Iris pigment epithelial cell (primary cell): ENCODE measurements around the gene SIPA1L3.
A peak's percentile ranks its signal among the peaks of the same experiment; 100 is the strongest.

Source experiments
- DNase-seq: peaks from one replicate; pipeline ENCODE4 v3.0.0-alpha.2; 2011; ENCODE audit warnings: low read depth

SIPA1L3 gene

DNA sequence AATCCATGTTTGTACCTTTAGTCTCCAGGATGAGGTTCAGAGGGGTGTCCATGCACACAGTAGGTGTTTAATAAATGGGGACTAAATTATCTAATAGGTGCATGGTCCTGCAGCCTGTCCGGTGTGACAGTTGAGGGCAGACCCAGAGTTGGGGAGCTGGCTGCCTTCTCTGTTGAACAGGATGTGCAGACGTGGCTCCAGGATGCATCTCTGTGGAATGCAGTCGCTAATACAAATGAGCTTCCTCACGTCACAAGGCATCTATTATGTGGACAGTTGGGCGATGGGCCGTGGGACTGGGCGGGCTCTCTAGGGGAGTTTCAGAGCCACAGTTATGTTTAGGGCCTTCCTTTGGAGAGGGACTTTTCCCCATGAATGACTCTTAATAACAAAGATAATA, 71.0 kb downstream of the SIPA1L3 start:
- peak; percentile 93 for DNase-seq

DNA sequence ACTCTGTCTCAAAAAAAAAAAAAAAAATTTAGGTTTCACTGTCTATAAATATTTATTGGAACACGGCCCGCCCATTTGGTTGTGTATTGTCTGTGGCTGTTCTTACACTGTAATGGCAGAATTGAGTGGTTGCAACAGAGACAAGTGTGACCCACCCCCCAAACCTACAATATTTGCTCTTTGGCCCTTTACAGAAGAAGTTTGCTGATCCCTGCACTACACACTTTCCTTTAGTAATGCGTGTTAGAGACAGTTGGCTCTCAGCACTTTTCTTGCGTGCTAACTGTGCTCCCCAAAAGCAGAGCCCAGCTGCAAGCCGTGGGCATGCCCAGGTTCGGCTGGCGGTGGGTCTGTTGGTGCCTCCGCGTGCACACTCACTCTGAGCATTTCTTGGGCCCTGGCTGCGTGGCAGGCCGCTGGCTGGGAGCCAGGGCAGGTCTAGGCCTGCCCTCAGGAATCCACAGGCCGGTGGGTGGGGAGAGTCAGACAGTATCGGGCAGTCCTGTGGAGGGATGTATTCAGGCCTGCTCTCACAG, 72.6 kb downstream of the SIPA1L3 start:
- no peak for DNase-seq

DNA sequence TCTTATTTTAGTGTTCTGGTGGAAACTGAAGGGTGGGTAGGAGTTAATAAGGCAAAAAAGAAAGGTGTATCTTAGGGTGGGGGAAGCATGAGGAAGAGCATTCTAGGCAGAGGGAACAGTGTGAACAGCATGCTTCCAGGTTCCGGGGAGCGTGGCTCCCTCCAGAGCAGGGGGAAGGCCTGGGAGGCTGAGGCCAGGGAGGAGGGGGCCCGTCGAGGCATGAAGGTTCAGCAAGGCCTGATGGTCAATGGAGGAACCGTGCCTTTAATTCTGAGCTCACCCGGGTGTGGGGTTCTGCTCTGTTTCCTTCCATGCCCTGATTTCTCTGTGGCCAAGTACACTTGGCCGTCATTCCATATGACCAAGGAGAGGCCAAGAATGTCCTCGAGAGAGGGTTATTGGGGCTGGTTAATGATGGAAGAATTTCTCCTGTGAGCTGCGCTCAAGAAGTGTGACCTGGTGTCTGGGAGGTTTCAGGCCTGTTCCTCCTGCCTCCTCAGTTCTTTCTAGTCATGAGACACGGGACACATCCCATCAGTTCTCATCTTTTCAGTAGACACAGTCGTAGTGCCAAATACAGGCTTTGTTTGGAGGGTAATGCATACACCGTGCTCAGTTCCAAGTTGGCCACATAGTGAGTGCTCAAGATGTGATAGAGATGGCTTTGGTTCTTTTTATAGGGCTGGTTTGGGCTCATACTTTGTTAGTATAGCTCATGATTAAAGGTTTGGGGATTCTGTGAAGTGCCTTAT, 73.6 kb downstream of the SIPA1L3 start:
- no peak for DNase-seq

DNA sequence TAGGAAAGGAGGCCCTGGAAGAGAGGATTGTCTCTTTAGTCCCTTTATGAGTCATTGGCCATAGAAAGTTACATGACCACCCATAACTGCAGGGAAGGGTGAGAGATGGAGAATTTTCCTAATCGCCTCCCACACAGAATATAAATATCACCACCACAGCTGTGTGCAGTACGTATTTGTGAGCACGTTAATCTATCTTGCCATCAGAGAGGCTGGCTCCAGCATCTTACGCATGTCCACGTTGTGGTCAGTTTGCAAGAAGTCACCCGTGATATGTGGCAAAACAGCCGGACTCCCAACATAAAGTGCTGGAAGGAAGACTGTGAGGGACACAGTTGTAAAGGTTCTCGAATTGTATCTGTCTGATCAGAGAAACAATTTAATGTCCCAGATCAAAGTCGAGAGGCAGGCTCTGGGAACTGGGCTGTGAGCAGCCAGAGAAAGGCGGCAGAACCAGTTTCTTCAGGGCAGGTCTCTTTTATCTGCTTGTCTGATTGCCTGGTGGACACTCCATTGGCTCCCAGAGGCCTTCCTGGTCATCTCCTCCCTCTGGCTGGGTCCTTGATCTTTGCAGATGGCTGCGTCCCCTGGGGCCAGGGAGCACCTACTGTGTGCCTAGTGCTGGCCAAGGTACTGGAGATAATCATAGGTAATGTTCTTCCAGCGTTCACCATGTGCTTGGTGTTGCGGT, 74.9 kb downstream of the SIPA1L3 start:
- DNase-seq = no peak

DNA sequence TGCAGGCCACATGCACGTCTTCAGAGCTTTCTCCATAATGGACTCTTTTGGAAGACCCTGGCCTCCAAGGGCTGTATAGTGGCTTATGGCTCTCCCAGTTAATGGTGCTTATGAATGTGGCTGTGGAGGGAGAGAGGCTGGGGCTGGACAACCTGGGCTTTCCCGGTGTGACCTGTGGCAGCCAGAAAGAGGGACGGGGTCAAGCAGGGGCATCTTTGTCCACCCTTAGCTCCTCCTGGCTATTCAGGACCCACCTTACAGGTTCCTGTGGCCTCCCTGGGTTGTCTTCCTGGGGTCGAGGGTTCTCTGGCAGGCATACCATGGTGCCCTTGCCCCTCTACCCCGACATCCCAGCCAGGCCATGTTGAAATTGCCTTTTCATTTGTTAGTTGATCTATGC, 75.6 kb downstream of the SIPA1L3 start:
- DNase-seq = no peak

DNA sequence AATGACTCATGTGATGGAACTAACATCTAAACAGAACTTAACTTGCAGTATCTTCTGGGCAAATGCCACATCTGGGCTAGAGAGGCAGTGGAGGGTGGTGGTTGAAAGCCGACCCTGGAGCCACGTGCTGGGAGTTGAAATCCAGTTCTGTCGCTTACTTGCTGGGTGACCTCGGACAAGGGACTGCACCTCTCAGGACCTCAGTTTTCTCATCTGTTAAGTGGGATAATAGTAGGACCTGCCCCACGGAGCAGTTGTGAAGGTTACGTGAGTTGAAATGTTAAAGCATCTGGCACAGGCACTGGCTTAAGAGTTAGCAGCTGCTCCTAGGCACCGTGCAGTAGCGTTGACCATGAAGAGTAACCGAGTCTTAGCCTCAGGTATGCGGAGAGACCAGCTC, 76.1 kb downstream of the SIPA1L3 start:
- DNase-seq = no peak

DNA sequence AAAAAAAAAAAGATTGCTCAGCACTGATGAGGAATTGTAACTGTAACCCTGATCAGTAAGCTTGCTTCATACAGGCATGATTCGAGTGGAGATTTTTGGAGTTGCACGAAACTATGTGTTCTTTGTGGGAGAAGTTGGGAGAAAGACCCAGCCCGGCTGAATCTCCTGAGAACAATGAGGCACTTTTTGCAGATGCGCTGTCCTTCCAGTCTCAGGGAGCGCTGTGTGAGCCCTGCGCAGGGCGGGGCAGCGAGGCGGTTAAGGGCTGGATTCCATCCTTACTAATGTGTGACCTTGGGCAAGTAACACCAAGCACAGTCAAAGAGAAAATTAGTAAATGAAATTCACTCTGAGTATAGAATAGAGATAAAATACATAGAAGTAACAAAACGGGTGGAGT, 76.9 kb downstream of the SIPA1L3 start:
- DNase-seq = no peak

DNA sequence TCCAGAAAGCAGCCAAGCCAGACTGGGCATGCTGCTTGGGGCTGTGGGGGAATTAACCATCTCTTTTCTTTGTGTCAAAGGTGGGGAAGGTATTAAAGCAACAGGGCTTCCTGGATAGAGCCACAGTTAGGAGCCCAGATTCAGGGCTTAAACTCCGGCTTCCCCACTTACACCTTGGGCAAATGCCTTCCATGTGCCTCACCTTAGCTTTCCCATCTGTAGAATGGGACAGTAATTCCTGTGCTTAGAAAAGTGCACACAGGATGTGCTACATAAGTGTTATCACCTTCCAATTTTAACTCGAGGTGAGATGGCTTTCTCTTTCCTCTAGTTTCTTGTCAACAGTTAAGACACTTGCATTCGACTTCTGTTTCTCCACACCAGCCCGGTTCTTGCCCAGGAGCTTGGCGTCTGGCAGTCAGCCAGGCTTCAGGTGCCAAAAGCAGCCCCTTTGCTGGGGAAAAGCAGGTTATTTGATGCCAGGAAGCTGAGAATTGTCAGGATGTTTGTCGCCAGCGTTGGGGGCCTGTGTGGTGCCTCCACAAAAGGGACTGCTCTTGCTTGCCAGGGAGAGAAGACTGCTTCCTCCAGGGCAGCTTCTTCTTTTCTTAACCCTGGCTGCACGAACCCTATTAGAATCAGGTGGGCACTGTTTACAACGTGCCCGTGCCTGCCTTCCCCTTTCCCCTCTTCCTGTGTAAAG, 79.2 kb downstream of the SIPA1L3 start:
- no peak for DNase-seq

DNA sequence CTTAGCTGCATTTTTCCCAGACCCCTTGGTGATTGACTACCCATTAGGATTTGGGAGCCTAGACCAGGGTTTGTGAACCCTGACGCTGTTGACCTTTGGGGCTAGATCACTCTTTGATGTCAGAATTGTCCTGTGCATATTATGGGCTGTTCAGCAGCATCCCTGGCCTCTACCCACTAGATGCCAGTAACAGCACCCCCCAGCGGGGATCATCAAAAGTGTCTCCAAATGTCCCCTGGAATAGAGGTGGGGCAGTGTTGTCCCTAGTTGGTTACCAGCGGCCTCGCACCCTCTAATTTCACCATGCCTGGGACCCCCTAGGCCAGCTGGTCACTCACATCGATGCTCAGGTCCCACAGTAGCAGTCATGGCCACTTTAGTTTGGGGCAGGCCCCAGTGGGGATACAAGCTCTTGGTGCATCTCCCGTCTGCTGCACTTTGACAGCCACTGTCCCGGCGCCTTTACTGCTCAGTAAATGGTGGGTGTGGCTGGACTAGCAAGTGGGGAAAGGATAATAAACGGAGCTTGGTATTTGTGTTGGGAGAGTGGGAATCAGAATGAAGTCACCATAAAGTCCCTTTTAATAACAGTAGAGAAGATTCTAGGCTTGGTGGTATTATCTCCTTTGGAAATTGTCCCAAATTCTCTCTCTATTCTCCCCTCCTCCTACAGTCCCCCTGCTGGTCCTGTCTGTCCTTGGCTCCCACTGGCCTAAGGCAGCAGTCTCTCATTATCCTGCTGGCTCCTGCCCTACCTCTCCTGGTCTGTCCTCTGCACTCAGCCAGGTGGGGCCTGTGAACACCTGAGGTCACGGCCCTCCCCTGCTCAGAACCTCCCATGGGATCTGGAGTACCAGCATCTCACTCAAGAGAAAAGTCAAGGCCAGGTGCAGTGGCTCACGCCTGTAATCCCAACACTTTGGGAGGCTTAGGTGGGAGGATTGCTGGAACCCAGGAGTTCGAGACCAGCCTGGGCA, 80.6 kb downstream of the SIPA1L3 start:
- no peak for DNase-seq

DNA sequence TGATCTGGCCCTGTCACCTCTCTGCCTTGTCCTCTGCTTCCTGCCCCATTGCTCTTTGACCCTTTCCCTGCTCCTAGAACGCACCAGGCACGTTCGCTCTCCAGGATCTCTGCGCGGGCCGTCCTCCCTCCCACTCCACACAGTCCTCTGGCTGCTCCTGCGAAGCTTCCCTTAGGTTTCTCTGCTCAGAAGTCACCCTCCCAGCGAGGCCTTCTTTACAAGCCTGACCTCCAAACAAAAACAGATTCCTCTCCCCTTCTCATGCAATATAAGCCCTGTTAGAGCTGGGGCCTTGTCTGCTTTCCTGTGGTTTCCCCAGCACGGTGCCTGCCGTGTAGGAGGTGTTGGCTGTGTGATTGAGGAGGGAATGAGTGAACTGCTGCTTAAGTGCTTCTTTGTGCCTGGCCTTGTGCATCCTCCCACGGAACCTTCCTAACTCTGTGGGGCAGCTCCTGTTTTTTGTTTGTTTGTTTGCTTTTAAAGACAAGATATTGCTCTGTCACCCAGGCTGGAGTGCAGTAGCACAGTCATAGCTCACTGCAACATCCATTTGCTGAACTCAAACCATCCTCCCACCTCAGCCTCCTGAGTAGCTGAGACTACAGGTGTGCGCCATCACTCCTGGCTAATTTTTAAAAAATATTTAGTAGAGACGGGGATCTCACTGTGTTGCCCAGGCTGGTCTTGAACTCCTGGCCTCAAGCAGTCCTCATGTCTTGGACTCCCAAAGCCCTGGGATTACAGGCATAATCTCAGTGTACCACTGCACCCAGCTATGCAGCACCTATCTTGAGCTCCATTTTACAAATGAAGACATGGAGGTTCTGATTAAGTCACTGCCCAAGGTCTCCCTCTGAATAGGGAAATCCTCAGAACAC, 82.0 kb downstream of the SIPA1L3 start:
- DNase-seq = no peak

DNA sequence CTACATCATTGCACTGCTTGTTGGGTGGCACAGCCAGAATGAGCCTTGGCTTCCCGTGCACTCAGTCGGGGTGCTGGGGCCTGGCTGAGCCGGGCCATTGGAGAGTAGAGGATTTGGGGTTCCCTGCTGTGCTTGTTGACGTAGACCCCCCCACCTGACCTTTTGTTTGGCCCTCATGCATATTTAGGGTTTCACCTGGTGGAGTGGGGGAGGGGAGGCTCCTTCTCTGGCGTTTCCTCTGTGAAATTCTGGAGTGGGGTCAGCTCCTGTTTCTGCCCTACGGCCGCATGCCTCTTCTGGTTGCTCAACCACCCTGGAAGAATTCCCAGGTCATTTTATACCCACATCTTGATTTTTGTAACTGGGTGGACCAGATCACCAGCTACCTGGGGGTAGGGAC, 82.8 kb downstream of the SIPA1L3 start:
- DNase-seq = no peak

DNA sequence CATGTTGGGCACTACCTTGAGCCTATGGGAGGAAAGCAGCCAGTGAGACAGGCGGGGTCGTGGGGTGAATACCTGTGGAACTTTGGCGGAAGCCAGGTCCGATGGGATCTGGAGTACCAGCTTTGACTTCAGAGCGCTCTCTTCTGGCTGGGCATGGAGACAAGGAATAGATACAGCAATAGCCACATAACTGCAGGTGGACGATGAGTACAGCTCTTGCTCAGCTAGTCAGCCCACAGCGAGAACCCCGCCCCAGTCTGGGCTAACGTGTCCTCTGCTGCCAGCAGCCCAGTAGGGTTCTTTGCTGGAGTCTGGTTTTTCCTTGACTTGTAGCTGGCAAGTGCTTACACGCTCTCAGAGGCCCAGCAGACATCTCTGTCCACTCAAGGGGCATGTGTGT, 83.4 kb downstream of the SIPA1L3 start:
- no peak for DNase-seq

DNA sequence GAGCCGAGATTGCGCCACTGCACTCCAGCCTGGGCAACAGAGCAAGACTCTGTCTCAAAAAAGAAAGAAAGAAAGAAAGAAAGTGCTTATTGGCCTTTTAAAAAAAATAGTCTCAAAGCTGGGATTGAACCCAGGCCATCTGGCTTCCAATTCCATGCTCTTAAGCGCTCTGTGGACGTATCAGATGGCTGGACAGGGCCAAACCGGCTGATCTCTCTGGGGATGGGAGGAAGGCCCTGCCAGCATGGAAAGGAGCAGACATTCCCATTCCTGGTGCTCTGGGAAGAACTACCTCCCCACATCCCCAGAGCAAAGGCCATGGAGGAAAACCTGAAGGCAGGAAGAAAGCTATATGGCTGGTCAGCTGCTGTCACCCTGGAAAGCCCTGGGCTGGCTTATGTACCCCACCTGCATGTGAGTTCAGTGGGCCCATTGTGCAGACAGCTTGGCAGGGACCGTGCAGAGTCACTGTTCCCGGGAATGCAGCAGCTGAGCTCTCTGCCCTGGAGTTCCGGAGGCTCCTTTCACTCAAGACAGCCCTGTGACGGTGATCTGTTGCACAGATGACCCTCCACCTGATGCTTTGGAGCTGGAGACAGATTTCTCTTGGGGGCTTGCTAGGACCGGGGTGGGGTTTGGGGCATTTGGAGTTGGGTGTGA, 84.3 kb downstream of the SIPA1L3 start:
- DNase-seq = no peak

DNA sequence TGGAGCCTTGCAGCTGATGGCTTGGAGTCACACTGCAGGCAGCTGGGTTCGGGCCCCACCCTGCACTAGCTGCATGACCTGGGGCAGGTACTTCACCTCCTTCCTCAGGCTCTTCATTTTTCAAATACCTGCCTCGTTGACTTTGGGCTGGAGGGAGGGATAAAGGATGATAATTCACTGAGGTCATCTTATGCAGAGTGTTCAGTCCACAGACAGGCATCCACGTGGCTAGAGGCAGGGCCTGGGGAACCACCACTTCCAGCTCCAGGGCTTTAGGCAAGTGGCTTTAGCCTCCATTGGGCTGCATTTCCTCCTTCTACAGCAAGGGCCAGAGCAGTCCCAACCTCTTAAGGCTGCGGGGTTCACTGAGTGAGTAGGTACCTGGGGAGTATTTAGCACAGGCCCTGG, 84.8 kb downstream of the SIPA1L3 start:
- peak; percentile 35 for DNase-seq

DNA sequence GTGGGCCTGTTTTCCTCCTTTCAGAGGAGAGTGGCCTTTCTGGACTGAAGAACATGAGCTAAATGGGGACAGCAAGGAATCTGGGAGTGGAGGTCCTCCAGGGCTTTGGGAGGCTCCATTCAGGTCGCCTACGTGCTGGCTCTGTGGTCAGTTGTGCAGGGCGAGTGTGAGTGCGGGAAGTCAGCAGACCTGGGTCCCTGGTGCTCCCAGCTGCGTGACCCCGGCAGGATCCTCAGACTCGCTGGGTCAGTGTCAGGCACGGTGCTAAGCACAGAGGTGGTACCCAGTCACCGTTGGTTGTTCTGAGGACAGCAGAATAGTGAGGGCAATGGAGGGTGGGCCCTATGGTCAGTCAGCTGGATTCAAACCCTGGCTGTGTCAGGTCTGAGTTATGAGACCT, 85.8 kb downstream of the SIPA1L3 start:
- DNase-seq = no peak

DNA sequence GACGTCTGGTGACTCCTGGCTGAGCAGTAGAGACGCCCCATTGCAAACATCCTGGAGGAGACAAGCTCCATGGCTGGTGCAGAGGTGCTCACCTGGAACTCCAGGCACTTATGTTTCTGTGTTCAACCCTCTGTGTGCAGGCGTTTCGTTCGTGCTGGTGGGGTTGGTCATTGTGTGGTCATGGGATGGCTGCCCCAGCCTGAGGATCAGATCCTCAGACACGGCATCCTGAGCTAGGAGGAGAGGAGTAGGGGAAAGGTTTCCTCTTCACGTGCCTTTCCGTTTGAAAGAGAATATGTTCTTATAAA, 87.8 kb downstream of the SIPA1L3 start:
- DNase-seq = no peak

DNA sequence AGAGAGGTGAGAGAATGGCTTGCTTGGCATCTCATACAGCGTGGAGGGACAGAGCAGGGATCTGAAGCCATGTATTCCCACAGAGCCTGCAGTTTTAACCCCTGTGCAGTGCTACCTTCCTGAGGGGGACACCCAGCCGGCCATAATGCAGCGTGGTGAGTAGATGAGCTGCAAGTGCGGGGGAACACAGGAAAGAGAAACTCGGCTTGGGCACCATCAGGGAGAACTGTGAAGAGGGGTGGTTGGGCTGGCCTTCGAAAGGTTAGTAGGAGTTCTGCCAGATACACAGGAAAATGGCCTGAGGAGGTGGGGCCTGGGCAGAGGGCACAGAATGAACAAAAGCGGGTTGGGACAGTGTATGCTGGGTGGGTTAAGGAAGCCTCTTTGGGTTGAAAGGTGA, 88.3 kb downstream of the SIPA1L3 start:
- no peak for DNase-seq

DNA sequence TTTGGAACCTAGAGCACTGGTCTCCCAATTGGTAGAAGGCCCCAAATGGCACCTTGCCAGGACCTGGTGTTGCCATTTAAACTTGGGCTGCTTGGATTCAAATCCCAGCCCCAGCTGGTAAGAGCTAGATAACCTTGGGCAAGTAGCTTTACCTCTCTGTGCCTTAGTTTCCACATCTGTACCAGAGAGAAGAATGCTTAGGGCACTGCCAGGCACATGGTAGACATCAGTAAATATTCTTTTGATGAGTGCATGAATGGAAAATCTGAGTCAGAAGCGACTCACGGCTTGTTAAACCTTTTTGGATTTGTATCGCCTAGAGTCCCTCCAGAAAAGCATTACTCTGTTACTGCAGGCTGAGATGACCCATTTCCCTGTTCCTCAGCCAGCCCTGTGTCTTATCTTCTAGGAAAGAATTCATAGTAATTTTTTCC, 90.9 kb downstream of the SIPA1L3 start:
- DNase-seq = peak; percentile 94

DNA sequence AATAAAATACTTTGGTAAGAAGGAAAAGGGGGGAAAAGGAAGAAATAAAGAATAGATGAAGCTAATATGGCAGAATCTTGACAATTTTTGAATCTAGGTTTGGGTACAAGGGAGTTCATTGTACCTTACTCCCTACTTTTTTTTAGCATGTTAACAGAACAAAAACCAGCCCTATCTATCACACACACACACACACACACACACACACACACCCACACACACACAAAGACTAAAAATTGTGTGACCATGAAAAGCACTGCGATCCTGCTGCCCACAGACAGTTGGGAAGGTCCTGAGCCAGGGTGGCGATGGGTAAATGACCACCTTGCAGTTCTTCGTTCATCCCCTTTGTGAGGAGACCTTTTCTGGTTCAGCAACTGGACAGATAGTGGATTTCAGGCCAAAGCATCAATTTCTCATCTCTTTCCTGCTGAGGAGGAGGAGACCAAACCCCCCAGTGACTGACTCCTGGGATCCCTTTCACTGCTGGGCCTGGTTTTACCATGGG, 91.8 kb downstream of the SIPA1L3 start:
- DNase-seq = no peak
